ENCODE data around the gene LSM2.
"Not testable (repeated sequence)": the region's sequence is repeated elsewhere in the genome, so short reads cannot be mapped to it uniquely, and the experiment has no call there.

The LSM2 gene

GRCh38 chr6:31839779-31840126 is 33.0 kb upstream of the LSM2 start:
- not testable (repeated sequence) for H2BK12ac ChIP-seq (ENCODE audit: low read length); H3K9ac ChIP-seq (ENCODE audit: low read depth, low read length, poor library complexity); H3K27ac ChIP-seq (replicated peaks; ENCODE audit: low read length); H3K18ac ChIP-seq (ENCODE audit: low read length); H2BK120ac ChIP-seq (ENCODE audit: low read depth, low read length); H3K27me3 ChIP-seq (ENCODE audit: control insufficient read depth in 3 of 3, insufficient read depth in 3 of 3, low read depth in 1 of 3, low read length in 3 of 3); H3K4me3 ChIP-seq (ENCODE audit: low read length in 2 of 2); H2AFZ ChIP-seq (ENCODE audit: low read length); H3K4ac ChIP-seq (ENCODE audit: low read length); H3K4me2 ChIP-seq (ENCODE audit: insufficient read depth, low read length, poor library complexity, severe bottlenecking); H4K91ac ChIP-seq (ENCODE audit: low read depth, low read length, poor library complexity); H4K8ac ChIP-seq (ENCODE audit: low read depth, low read length); H3K14ac ChIP-seq (ENCODE audit: low read length); H2BK15ac ChIP-seq (ENCODE audit: low read length); H3K23ac ChIP-seq (ENCODE audit: low read depth, low read length, poor library complexity); H2BK5ac ChIP-seq (ENCODE audit: low read length); DNase-seq (ENCODE audit: low spot score); H2AK5ac ChIP-seq (ENCODE audit: low read depth, low read length); H3K9me3 ChIP-seq (replicated peaks in 1 of 2; ENCODE audit: control insufficient read depth in 2 of 2, insufficient read depth in 1 of 2, low read depth in 1 of 2, low read length in 2 of 2); H3K79me1 ChIP-seq (ENCODE audit: low read depth, low read length)
- Histone ChIP-seq H3K4me1 (ENCODE audit: control insufficient read depth in 2 of 2, insufficient read depth in 1 of 2, low read depth in 1 of 2, low read length in 2 of 2) (peaks cover 4 to 16% of the 10 kb centered on the region in 2 donors), H3K36me3 (replicated peaks in 1 of 2; ENCODE audit: control insufficient read depth in 2 of 2, insufficient read depth in 2 of 2, low read length in 2 of 2) (peaks cover 41 to 55% of the 10 kb centered on the region in 2 donors)
- no CpG with 5 or more reads among the region's 8 CpGs for WGBS, 2 donors (ENCODE audit: extremely low coverage in 2 of 2, insufficient read length in 2 of 2, insufficient replicate concordance in 1 of 2)

GRCh38 chr6:31838968-31839367 is 32.2 kb upstream of the LSM2 start:
- Histone ChIP-seq H3K27ac (replicated peaks; ENCODE audit: low read length) (no peak overlapping the region), H3K79me1 (ENCODE audit: low read depth, low read length) (peaks cover 8% of the 10 kb centered on the region), H3K14ac (ENCODE audit: low read length) (no peak overlapping the region), H3K4ac (ENCODE audit: low read length) (no peak overlapping the region), H3K9ac (ENCODE audit: low read depth, low read length, poor library complexity) (no peak overlapping the region), H2AK5ac (ENCODE audit: low read depth, low read length) (no peak overlapping the region), H3K36me3 (replicated peaks in 1 of 2; ENCODE audit: control insufficient read depth in 2 of 2, insufficient read depth in 2 of 2, low read length in 2 of 2) (peaks cover 39 to 55% of the 10 kb centered on the region in 2 donors), H2BK120ac (ENCODE audit: low read depth, low read length) (no peak overlapping the region), H3K4me1 (ENCODE audit: control insufficient read depth in 2 of 2, insufficient read depth in 1 of 2, low read depth in 1 of 2, low read length in 2 of 2) (peaks cover 4 to 16% of the 10 kb centered on the region in 2 donors), H4K91ac (ENCODE audit: low read depth, low read length, poor library complexity) (no peak overlapping the region), H3K4me2 (ENCODE audit: insufficient read depth, low read length, poor library complexity, severe bottlenecking) (no peak overlapping the region), H3K18ac (ENCODE audit: low read length) (no peak overlapping the region), H4K8ac (ENCODE audit: low read depth, low read length) (no peak overlapping the region), H2AFZ (ENCODE audit: low read length) (no peak overlapping the region), H2BK5ac (ENCODE audit: low read length) (no peak overlapping the region), H3K27me3 (ENCODE audit: control insufficient read depth in 3 of 3, insufficient read depth in 3 of 3, low read depth in 1 of 3, low read length in 3 of 3) (no peaks in the 10 kb centered on the region), H3K9me3 (replicated peaks in 1 of 2; ENCODE audit: control insufficient read depth in 2 of 2, insufficient read depth in 1 of 2, low read depth in 1 of 2, low read length in 2 of 2) (peaks cover 0 to 3% of the 10 kb centered on the region in 2 donors), H2BK15ac (ENCODE audit: low read length) (no peak overlapping the region), H2BK12ac (ENCODE audit: low read length) (no peak overlapping the region), H3K4me3 (ENCODE audit: low read length in 2 of 2) (no peak overlapping the region), H3K23ac (ENCODE audit: low read depth, low read length, poor library complexity) (no peak overlapping the region)
- no peak for DNase-seq (ENCODE audit: low spot score)
- WGBS, 2 donors (ENCODE audit: extremely low coverage in 2 of 2, insufficient read length in 2 of 2, insufficient replicate concordance in 1 of 2): no CpG with 5 or more reads among the region's 3 CpGs

GRCh38 chr6:31838114-31838553 is 31.4 kb upstream of the LSM2 start:
- not testable (repeated sequence) for H4K8ac ChIP-seq (ENCODE audit: low read depth, low read length); H3K27ac ChIP-seq (replicated peaks; ENCODE audit: low read length); H3K9me3 ChIP-seq (replicated peaks in 1 of 2; ENCODE audit: control insufficient read depth in 2 of 2, insufficient read depth in 1 of 2, low read depth in 1 of 2, low read length in 2 of 2); H3K27me3 ChIP-seq (ENCODE audit: control insufficient read depth in 3 of 3, insufficient read depth in 3 of 3, low read depth in 1 of 3, low read length in 3 of 3); H3K4ac ChIP-seq (ENCODE audit: low read length); H3K4me2 ChIP-seq (ENCODE audit: insufficient read depth, low read length, poor library complexity, severe bottlenecking); H2BK12ac ChIP-seq (ENCODE audit: low read length); H3K14ac ChIP-seq (ENCODE audit: low read length); H4K91ac ChIP-seq (ENCODE audit: low read depth, low read length, poor library complexity); H2BK120ac ChIP-seq (ENCODE audit: low read depth, low read length); H2AFZ ChIP-seq (ENCODE audit: low read length); DNase-seq (ENCODE audit: low spot score); H2AK5ac ChIP-seq (ENCODE audit: low read depth, low read length); H3K9ac ChIP-seq (ENCODE audit: low read depth, low read length, poor library complexity); H2BK5ac ChIP-seq (ENCODE audit: low read length); H3K79me1 ChIP-seq (ENCODE audit: low read depth, low read length); H3K18ac ChIP-seq (ENCODE audit: low read length); H3K23ac ChIP-seq (ENCODE audit: low read depth, low read length, poor library complexity); H2BK15ac ChIP-seq (ENCODE audit: low read length)
- Histone ChIP-seq H3K36me3 (replicated peaks in 1 of 2; ENCODE audit: control insufficient read depth in 2 of 2, insufficient read depth in 2 of 2, low read length in 2 of 2) (peaks cover 39 to 55% of the 10 kb centered on the region in 2 donors), H3K4me1 (ENCODE audit: control insufficient read depth in 2 of 2, insufficient read depth in 1 of 2, low read depth in 1 of 2, low read length in 2 of 2) (peaks cover 4 to 16% of the 10 kb centered on the region in 2 donors), H3K4me3 (ENCODE audit: low read length in 2 of 2) (peak overlapping the region in 1 of 2 donors; percentile 92)
- no CpG with 5 or more reads among the region's 9 CpGs for WGBS, 2 donors (ENCODE audit: extremely low coverage in 2 of 2, insufficient read length in 2 of 2, insufficient replicate concordance in 1 of 2)

- peaks cover 39 to 55% of the 10 kb centered on the region in 2 donors for H3K36me3 ChIP-seq (replicated peaks in 1 of 2; ENCODE audit: control insufficient read depth in 2 of 2, insufficient read depth in 2 of 2, low read length in 2 of 2)
These were observed 30.8 kb upstream of the LSM2 start for GRCh38 chr6:31837369-31838113.

More at GRCh38 chr6:31837369-31838113, 30.8 kb upstream of the LSM2 start:
- Histone ChIP-seq H2BK120ac (ENCODE audit: low read depth, low read length) (no peak overlapping the region), H2BK5ac (ENCODE audit: low read length) (no peak overlapping the region), H3K4me3 (ENCODE audit: low read length in 2 of 2) (peak overlapping the region in 1 of 2 donors; percentile 92), H3K9me3 (replicated peaks in 1 of 2; ENCODE audit: control insufficient read depth in 2 of 2, insufficient read depth in 1 of 2, low read depth in 1 of 2, low read length in 2 of 2) (peaks cover 0 to 3% of the 10 kb centered on the region in 2 donors), H4K91ac (ENCODE audit: low read depth, low read length, poor library complexity) (no peak overlapping the region), H3K4me2 (ENCODE audit: insufficient read depth, low read length, poor library complexity, severe bottlenecking) (peak overlapping the region; percentile 23), H3K23ac (ENCODE audit: low read depth, low read length, poor library complexity) (no peak overlapping the region), H2AFZ (ENCODE audit: low read length) (no peak overlapping the region), H3K18ac (ENCODE audit: low read length) (no peak overlapping the region), H3K9ac (ENCODE audit: low read depth, low read length, poor library complexity) (no peak overlapping the region), H3K27ac (replicated peaks; ENCODE audit: low read length) (no peak overlapping the region), H2BK15ac (ENCODE audit: low read length) (no peak overlapping the region), H2BK12ac (ENCODE audit: low read length) (no peak overlapping the region), H3K4me1 (ENCODE audit: control insufficient read depth in 2 of 2, insufficient read depth in 1 of 2, low read depth in 1 of 2, low read length in 2 of 2) (peaks cover 4 to 16% of the 10 kb centered on the region in 2 donors), H3K4ac (ENCODE audit: low read length) (no peak overlapping the region), H2AK5ac (ENCODE audit: low read depth, low read length) (no peak overlapping the region), H3K14ac (ENCODE audit: low read length) (no peak overlapping the region), H4K8ac (ENCODE audit: low read depth, low read length) (no peak overlapping the region), H3K27me3 (ENCODE audit: control insufficient read depth in 3 of 3, insufficient read depth in 3 of 3, low read depth in 1 of 3, low read length in 3 of 3) (no peaks in the 10 kb centered on the region), H3K79me1 (ENCODE audit: low read depth, low read length) (peaks cover 8% of the 10 kb centered on the region)
- DNase-seq (ENCODE audit: low spot score): no peak
- WGBS, 2 donors (ENCODE audit: extremely low coverage in 2 of 2, insufficient read length in 2 of 2, insufficient replicate concordance in 1 of 2): no CpG with 5 or more reads among the region's 1 CpG
